ENCODE measurements around the gene ROR2. TPM values are rescaled to one million over a fixed set of nuclear protein-coding genes. Genes with fewer than 3 reads are reported as not detected.
"Not testable (repeated sequence)": the region's sequence is repeated elsewhere in the genome, so short reads cannot be mapped to it uniquely, and the experiment has no call there.

Gene ROR2
- total RNA-seq, 1 experiment from 2014 or later = not detected

- CTCF ChIA-PET; H3K27ac ChIP-seq (ENCODE audit: low read length); H3K4me2 ChIP-seq (ENCODE audit: low read length); H3K79me2 ChIP-seq (ENCODE audit: low read length); H4K20me1 ChIP-seq (ENCODE audit: low read length); H3K9me2 ChIP-seq (replicated peaks; ENCODE audit: low read length); H3K27me3 ChIP-seq (ENCODE audit: low read length); H3K4me3 ChIP-seq (ENCODE audit: low read length); H3K36me3 ChIP-seq (ENCODE audit: low read depth, low read length); H2AFZ ChIP-seq (ENCODE audit: low read length); intact Hi-C loops (cut with micrococcal nuclease); DNase-seq; H3K9ac ChIP-seq (ENCODE audit: low read length); POLR2A ChIA-PET (ENCODE audit: unreplicated experiment); H3F3A ChIP-seq (ENCODE audit: low read length, unreplicated experiment); H3K9me3 ChIP-seq (ENCODE audit: low read length); ATAC-seq; BruUV-seq (replicated peaks): not testable (repeated sequence)
- peaks cover 10% of the 10 kb centered on the region; the same call in 1 of the 2 replicates for H3K4me1 ChIP-seq (ENCODE audit: insufficient read depth, low read length)
Measured at GRCh38 chr9:91796516-91796915, 153.5 kb downstream of the ROR2 start.

- no peaks in the 10 kb centered on the region for H3K36me3 ChIP-seq (ENCODE audit: low read depth, low read length)
- H3K79me2 ChIP-seq (ENCODE audit: low read length) = no peaks in the 10 kb centered on the region
- no peak for ATAC-seq
- no peak overlapping the region for H3K4me3 ChIP-seq (ENCODE audit: low read length)
- no peak overlapping the region for H2AFZ ChIP-seq (ENCODE audit: low read length)
- peaks cover 8% of the 10 kb centered on the region for H3K27me3 ChIP-seq (ENCODE audit: low read length)
- no peaks in the 10 kb centered on the region for H3K9me2 ChIP-seq (replicated peaks; ENCODE audit: low read length)
- ChIA-PET POLR2A (ENCODE audit: unreplicated experiment) (no interaction called here), CTCF (no interaction called here)
- DNase-seq = peak; percentile 39
- H3K9ac ChIP-seq (ENCODE audit: low read length) = no peak overlapping the region
- no peak for TF ChIP-seq EZH2 (IDR thresholded peaks at IDR 0.05; ENCODE audit: low read length, unreplicated experiment)
- TF ChIP-seq CTCF (conservative IDR thresholded peaks at IDR 0.05; ENCODE audit: low read depth, low read length) = no peak
- no TSS peak for BruUV-seq (replicated peaks)
- intact Hi-C loops (cut with micrococcal nuclease) = no loop called here
- peaks cover 10% of the 10 kb centered on the region; the same call in 1 of the 2 replicates for H3K4me1 ChIP-seq (ENCODE audit: insufficient read depth, low read length)
- H3F3A ChIP-seq (ENCODE audit: low read length, unreplicated experiment) = no peaks in the 10 kb centered on the region
- H4K20me1 ChIP-seq (ENCODE audit: low read length) = no peaks in the 10 kb centered on the region
- no peak overlapping the region for H3K27ac ChIP-seq (ENCODE audit: low read length)
- no peak overlapping the region for H3K4me2 ChIP-seq (ENCODE audit: low read length)
- no peaks in the 10 kb centered on the region for H3K9me3 ChIP-seq (ENCODE audit: low read length)
Measured at GRCh38 chr9:91795598-91796241, 154.3 kb downstream of the ROR2 start.

- H3K9ac ChIP-seq (ENCODE audit: low read length); H3K4me3 ChIP-seq (ENCODE audit: low read length); POLR2A ChIA-PET (ENCODE audit: unreplicated experiment); H3K9me2 ChIP-seq (replicated peaks; ENCODE audit: low read length); DNase-seq; H2AFZ ChIP-seq (ENCODE audit: low read length); BruUV-seq (replicated peaks); intact Hi-C loops (cut with micrococcal nuclease); H3K9me3 ChIP-seq (ENCODE audit: low read length); ATAC-seq; H3F3A ChIP-seq (ENCODE audit: low read length, unreplicated experiment); H3K4me2 ChIP-seq (ENCODE audit: low read length); H4K20me1 ChIP-seq (ENCODE audit: low read length); H3K36me3 ChIP-seq (ENCODE audit: low read depth, low read length); CTCF ChIA-PET; H3K79me2 ChIP-seq (ENCODE audit: low read length); H3K27ac ChIP-seq (ENCODE audit: low read length); H3K27me3 ChIP-seq (ENCODE audit: low read length): not testable (repeated sequence)
- peaks cover 10% of the 10 kb centered on the region; the same call in 1 of the 2 replicates for H3K4me1 ChIP-seq (ENCODE audit: insufficient read depth, low read length)
Measured at GRCh38 chr9:91793371-91793770, 156.7 kb downstream of the ROR2 start.

GRCh38 chr9:91790917-91791316 is 159.1 kb downstream of the ROR2 start:
- Histone ChIP-seq H3K36me3 (ENCODE audit: low read depth, low read length) (no peaks in the 10 kb centered on the region), H3K9ac (ENCODE audit: low read length) (no peak overlapping the region), H3K4me3 (ENCODE audit: low read length) (no peak overlapping the region), H4K20me1 (ENCODE audit: low read length) (no peaks in the 10 kb centered on the region), H3F3A (ENCODE audit: low read length, unreplicated experiment) (no peaks in the 10 kb centered on the region), H3K27ac (ENCODE audit: low read length) (no peak overlapping the region), H2AFZ (ENCODE audit: low read length) (no peak overlapping the region), H3K9me3 (ENCODE audit: low read length) (no peaks in the 10 kb centered on the region), H3K27me3 (ENCODE audit: low read length) (peaks cover 13% of the 10 kb centered on the region), H3K9me2 (replicated peaks; ENCODE audit: low read length) (no peaks in the 10 kb centered on the region), H3K4me2 (ENCODE audit: low read length) (no peak overlapping the region), H3K4me1 (ENCODE audit: insufficient read depth, low read length) (peaks cover 6% of the 10 kb centered on the region; the same call in 1 of the 2 replicates), H3K79me2 (ENCODE audit: low read length) (no peaks in the 10 kb centered on the region)
- CTCF ChIA-PET = no interaction called here
- ATAC-seq = no peak
- TF ChIP-seq CTCF (conservative IDR thresholded peaks at IDR 0.05; ENCODE audit: low read depth, low read length) (no peak), EZH2 (IDR thresholded peaks at IDR 0.05; ENCODE audit: low read length, unreplicated experiment) (no peak), EZH2phosphoT487 (IDR thresholded peaks at IDR 0.05; ENCODE audit: borderline replicate concordance, low read length) (no peak)
- intact Hi-C loops (cut with micrococcal nuclease) = no loop called here
- DNase-seq = peak; percentile 3
- POLR2A ChIA-PET (ENCODE audit: unreplicated experiment) = no interaction called here
- BruUV-seq (replicated peaks) = no TSS peak

Data from PC-3 (cell line).